Measurements from ENCODE around the gene IGF2R. TPM values are rescaled to one million over a fixed set of nuclear protein-coding genes. Genes with fewer than 3 reads are reported as not detected.

The IGF2R gene
- total RNA-seq, 1 experiment from 2014 or later = 75.3 TPM

DNA sequence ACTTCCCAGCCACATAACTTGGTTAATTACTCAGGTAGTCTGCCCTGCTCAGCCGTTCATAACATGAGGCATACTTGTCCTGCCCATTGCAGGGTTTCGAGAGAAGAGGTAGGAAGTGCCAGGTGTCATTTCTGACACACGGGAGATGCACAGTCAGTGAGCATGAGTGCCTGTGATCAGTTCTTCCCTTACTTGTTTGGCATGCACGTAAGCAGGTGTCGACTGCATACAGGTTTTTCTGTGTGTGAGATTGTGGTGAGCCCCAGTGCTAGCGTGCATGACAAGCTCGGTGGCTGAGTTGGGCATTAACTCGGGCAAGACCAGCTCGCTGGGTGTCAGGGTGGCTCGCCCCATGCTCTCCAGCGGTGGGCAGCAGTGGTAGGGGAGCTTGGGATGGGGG is 101.5 kb downstream of the IGF2R start:
- ATAC-seq = no peak
- CTCF ChIA-PET = interaction anchor here (1.4 kb wide), 1 partner anchor 207 kb away, joined by 3 read pairs; no protein-coding TSS in a partner anchor
- TF ChIP-seq ZBTB21 (CRISPR knock-in tag; IDR thresholded peaks at IDR 0.05; ENCODE audit: borderline replicate concordance) (no peak), KAT7 (CRISPR knock-in tag; IDR thresholded peaks at IDR 0.05; ENCODE audit: borderline replicate concordance) (no peak), ZNF396 (CRISPR knock-in tag; IDR thresholded peaks at IDR 0.05; ENCODE audit: borderline replicate concordance) (no peak), ESRRA (CRISPR knock-in tag; IDR thresholded peaks at IDR 0.05; ENCODE audit: borderline replicate concordance) (no peak)
- TF ChIP-seq, protein P1, sequence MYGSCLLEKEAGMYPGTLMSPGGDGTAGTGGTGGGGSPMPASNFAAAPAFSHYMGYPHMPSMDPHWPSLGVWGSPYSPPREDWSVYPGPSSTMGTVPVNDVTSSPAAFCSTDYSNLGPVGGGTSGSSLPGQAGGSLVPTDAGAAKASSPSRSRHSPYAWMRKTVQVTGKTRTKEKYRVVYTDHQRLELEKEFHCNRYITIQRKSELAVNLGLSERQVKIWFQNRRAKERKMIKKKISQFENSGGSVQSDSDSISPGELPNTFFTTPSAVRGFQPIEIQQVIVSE (CRISPR knock-in tag; IDR thresholded peaks at IDR 0.05; ENCODE audit: borderline replicate concordance) = no peak
- DNase-seq (ENCODE audit: low spot score) = no peak
- POLR2A ChIA-PET = no interaction called here
- Mint-ChIP-seq H3K4me1 (no peaks in the 10 kb centered on the region), H3K9me3 (no peaks in the 10 kb centered on the region), H3K36me3 (peaks cover 68% of the 10 kb centered on the region), H3K4me3 (no peak overlapping the region), H3K27ac (no peak overlapping the region), H3K27me3 (ENCODE audit: low read depth) (no peaks in the 10 kb centered on the region)

DNA sequence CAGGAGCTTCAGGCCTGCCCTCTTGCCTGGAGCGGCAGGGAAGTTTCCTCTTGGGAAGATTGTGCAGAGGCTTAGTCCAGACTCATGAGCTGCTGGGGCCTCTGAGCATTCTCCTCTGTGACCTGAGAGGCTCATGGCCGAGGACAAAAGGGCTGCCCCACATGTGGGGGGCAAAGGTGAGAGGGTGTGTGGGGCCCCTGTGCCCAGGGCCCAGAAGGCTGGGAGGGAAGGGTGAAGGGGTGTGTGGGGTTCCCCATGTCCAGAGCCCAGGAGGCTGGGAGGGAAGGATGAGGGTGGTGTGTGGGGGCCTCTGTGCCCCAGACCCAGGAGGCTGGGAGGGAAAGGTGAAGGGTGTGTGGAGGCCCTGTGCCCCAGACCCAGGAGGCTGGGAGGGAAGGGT is 101.9 kb downstream of the IGF2R start:
- CTCF ChIA-PET = interaction anchor here (1.4 kb wide), 1 partner anchor 207 kb away, joined by 3 read pairs; no protein-coding TSS in a partner anchor
- Mint-ChIP-seq H3K9me3 (no peaks in the 10 kb centered on the region), H3K27ac (no peak overlapping the region), H3K4me3 (no peak overlapping the region), H3K27me3 (ENCODE audit: low read depth) (no peaks in the 10 kb centered on the region), H3K4me1 (no peaks in the 10 kb centered on the region), H3K36me3 (peaks cover 69% of the 10 kb centered on the region)
- ATAC-seq (no peak), DNase-seq (ENCODE audit: low spot score) (no peak)
- POLR2A ChIA-PET = no interaction called here
- TF ChIP-seq, protein P2, sequence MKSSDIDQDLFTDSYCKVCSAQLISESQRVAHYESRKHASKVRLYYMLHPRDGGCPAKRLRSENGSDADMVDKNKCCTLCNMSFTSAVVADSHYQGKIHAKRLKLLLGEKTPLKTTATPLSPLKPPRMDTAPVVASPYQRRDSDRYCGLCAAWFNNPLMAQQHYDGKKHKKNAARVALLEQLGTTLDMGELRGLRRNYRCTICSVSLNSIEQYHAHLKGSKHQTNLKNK (CRISPR knock-in tag; IDR thresholded peaks at IDR 0.05) = no peak
- no peak for TF ChIP-seq CREB1 (CRISPR knock-in tag; IDR thresholded peaks at IDR 0.05)
- TF ChIP-seq, protein P3, sequence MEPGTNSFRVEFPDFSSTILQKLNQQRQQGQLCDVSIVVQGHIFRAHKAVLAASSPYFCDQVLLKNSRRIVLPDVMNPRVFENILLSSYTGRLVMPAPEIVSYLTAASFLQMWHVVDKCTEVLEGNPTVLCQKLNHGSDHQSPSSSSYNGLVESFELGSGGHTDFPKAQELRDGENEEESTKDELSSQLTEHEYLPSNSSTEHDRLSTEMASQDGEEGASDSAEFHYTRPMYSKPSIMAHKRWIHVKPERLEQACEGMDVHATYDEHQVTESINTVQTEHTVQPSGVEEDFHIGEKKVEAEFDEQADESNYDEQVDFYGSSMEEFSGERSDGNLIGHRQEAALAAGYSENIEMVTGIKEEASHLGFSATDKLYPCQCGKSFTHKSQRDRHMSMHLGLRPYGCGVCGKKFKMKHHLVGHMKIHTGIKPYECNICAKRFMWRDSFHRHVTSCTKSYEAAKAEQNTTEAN (CRISPR knock-in tag; IDR thresholded peaks at IDR 0.05) = no peak

DNA sequence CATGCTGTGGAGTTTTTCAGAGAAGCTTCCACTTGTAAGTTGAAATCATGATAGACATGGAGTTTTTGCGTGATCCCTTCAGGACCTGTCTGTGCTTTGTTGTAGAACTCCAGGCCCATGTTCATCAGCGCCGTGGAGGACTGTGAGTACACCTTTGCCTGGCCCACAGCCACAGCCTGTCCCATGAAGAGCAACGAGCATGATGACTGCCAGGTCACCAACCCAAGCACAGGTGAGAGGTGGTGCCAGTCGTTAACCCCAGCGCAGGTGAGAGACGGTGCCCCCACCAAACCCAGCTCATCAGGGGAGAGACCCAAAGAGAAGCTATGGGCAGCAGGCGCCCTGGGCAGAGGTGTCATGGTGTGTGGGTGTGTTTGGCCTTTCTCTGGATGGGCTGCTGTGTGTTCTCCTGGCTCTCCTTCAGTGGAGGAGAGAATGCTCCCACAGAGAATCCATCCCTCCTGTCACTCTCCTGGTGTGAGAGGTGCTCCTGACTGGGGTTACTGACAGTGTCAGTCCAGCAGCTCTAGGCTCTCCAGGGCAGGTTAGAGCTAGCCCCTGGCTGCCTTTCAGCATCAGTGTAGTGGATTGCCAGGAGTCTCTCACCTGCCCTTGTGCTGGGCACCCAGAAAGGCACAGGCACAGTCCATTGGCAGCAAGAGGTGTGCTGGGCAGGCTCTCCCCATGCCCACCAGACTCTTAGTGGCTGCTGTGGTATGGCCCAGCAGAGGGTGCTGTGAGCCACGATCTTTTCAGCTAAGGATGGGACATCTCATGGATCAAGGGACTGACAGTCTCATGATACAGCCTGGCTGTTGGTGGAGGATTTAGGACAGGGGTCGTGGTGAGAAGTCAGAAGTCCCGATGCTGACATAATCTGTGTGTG is 103.2 kb downstream of the IGF2R start:
- H3K4me1 Mint-ChIP-seq = no peaks in the 10 kb centered on the region
- no peak overlapping the region for H3K4me3 Mint-ChIP-seq
- POLR2A ChIA-PET = no interaction called here
- no peaks in the 10 kb centered on the region for H3K9me3 Mint-ChIP-seq
- H3K27ac Mint-ChIP-seq = no peak overlapping the region
- ATAC-seq (peak; percentile 78), DNase-seq (ENCODE audit: low spot score) (peak; percentile 40)
- peaks cover 68% of the 10 kb centered on the region for H3K36me3 Mint-ChIP-seq
- H3K27me3 Mint-ChIP-seq (ENCODE audit: low read depth) = no peaks in the 10 kb centered on the region
- CTCF ChIA-PET = interaction anchor here (0.7 to 2.0 kb wide), 3 partner anchors 9 to 209 kb away, joined by 3 to 9 read pairs (median 3); no protein-coding TSS in a partner anchor
- TF ChIP-seq, protein P4, sequence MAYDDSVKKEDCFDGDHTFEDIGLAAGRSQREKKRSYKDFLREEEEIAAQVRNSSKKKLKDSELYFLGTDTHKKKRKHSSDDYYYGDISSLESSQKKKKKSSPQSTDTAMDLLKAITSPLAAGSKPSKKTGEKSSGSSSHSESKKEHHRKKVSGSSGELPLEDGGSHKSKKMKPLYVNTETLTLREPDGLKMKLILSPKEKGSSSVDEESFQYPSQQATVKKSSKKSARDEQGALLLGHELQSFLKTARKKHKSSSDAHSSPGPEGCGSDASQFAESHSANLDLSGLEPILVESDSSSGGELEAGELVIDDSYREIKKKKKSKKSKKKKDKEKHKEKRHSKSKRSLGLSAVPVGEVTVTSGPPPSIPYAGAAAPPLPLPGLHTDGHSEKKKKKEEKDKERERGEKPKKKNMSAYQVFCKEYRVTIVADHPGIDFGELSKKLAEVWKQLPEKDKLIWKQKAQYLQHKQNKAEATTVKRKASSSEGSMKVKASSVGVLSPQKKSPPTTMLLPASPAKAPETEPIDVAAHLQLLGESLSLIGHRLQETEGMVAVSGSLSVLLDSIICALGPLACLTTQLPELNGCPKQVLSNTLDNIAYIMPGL (CRISPR knock-in tag; IDR thresholded peaks at IDR 0.05) = no peak
- TF ChIP-seq, protein P3 (CRISPR knock-in tag; IDR thresholded peaks at IDR 0.05) = no peak
- TF ChIP-seq ZNF138 (CRISPR knock-in tag; conservative IDR thresholded peaks at IDR 0.05) (no peak), GABPB1 (CRISPR knock-in tag; IDR thresholded peaks at IDR 0.05) (no peak), TCF7 (CRISPR knock-in tag; IDR thresholded peaks at IDR 0.05; ENCODE audit: low read depth) (no peak), NR2C2 (CRISPR knock-in tag; IDR thresholded peaks at IDR 0.05) (no peak), NFATC4 (CRISPR knock-in tag; IDR thresholded peaks at IDR 0.05) (no peak)
- TF ChIP-seq, protein P5, sequence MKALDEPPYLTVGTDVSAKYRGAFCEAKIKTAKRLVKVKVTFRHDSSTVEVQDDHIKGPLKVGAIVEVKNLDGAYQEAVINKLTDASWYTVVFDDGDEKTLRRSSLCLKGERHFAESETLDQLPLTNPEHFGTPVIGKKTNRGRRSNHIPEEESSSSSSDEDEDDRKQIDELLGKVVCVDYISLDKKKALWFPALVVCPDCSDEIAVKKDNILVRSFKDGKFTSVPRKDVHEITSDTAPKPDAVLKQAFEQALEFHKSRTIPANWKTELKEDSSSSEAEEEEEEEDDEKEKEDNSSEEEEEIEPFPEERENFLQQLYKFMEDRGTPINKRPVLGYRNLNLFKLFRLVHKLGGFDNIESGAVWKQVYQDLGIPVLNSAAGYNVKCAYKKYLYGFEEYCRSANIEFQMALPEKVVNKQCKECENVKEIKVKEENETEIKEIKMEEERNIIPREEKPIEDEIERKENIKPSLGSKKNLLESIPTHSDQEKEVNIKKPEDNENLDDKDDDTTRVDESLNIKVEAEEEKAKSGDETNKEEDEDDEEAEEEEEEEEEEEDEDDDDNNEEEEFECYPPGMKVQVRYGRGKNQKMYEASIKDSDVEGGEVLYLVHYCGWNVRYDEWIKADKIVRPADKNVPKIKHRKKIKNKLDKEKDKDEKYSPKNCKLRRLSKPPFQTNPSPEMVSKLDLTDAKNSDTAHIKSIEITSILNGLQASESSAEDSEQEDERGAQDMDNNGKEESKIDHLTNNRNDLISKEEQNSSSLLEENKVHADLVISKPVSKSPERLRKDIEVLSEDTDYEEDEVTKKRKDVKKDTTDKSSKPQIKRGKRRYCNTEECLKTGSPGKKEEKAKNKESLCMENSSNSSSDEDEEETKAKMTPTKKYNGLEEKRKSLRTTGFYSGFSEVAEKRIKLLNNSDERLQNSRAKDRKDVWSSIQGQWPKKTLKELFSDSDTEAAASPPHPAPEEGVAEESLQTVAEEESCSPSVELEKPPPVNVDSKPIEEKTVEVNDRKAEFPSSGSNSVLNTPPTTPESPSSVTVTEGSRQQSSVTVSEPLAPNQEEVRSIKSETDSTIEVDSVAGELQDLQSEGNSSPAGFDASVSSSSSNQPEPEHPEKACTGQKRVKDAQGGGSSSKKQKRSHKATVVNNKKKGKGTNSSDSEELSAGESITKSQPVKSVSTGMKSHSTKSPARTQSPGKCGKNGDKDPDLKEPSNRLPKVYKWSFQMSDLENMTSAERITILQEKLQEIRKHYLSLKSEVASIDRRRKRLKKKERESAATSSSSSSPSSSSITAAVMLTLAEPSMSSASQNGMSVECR (CRISPR knock-in tag; IDR thresholded peaks at IDR 0.05; ENCODE audit: borderline replicate concordance) = no peak
- TF ChIP-seq, protein P6, sequence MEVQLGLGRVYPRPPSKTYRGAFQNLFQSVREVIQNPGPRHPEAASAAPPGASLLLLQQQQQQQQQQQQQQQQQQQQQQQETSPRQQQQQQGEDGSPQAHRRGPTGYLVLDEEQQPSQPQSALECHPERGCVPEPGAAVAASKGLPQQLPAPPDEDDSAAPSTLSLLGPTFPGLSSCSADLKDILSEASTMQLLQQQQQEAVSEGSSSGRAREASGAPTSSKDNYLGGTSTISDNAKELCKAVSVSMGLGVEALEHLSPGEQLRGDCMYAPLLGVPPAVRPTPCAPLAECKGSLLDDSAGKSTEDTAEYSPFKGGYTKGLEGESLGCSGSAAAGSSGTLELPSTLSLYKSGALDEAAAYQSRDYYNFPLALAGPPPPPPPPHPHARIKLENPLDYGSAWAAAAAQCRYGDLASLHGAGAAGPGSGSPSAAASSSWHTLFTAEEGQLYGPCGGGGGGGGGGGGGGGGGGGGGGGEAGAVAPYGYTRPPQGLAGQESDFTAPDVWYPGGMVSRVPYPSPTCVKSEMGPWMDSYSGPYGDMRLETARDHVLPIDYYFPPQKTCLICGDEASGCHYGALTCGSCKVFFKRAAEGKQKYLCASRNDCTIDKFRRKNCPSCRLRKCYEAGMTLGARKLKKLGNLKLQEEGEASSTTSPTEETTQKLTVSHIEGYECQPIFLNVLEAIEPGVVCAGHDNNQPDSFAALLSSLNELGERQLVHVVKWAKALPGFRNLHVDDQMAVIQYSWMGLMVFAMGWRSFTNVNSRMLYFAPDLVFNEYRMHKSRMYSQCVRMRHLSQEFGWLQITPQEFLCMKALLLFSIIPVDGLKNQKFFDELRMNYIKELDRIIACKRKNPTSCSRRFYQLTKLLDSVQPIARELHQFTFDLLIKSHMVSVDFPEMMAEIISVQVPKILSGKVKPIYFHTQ (CRISPR knock-in tag; IDR thresholded peaks at IDR 0.05) = no peak
